Fibroblast of the aortic adventitia (primary cell): Measurements from ENCODE around the gene HNMT. TPM values are rescaled to one million over a fixed set of nuclear protein-coding genes. Genes with fewer than 3 reads are reported as not detected.

Experiments
- DNase-seq: peaks from one replicate; pipeline ENCODE4 v3.0.0-alpha.2; 2010; ENCODE audit warnings: low read depth
- H3K4me3 ChIP-seq: 2 replicates; pipeline ENCODE4 v1.5.1; 2011; ENCODE audit warnings: low read depth, mild to moderate bottlenecking, control low read depth, low read length, moderate library complexity
- total RNA-seq: library from RNA; depleted of rRNA; stranded (reverse); fragments of >200 nt; gene quantifications from 2 replicates; pipeline ENCODE4 v1.2.3, GENCODE V29; 2012; ENCODE audit warnings: low replicate concordance
- TF ChIP-seq, protein P1 (sequence below): IDR thresholded peaks from 2 replicates; pipeline ENCODE4 v1.5.1; 2011; ENCODE audit warnings: mild to moderate bottlenecking, low read length, control low read depth, inconsistent platforms; ENCODE audit not compliant: insufficient read depth

HNMT gene
- total RNA-seq, 1 donor = 32.2 TPM

DNA sequence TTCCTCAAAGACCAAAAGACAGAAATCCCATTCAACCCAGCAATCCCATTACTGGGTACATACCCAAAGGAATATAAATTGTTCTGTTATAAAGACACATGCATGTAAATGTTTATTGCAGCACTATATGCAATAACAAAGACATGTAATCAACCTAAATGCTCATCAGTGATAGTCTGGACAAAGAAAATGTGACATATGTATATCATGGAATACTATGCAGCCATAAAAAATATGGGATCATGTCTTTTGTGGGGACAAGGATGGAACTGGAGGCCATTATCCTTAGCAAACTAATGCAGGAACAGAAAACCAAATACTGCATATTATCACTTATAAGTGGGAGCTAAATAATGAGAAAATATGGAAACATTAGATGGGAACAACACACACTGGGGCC, 2.7 kb upstream of the HNMT start:
- TF ChIP-seq, protein P1, sequence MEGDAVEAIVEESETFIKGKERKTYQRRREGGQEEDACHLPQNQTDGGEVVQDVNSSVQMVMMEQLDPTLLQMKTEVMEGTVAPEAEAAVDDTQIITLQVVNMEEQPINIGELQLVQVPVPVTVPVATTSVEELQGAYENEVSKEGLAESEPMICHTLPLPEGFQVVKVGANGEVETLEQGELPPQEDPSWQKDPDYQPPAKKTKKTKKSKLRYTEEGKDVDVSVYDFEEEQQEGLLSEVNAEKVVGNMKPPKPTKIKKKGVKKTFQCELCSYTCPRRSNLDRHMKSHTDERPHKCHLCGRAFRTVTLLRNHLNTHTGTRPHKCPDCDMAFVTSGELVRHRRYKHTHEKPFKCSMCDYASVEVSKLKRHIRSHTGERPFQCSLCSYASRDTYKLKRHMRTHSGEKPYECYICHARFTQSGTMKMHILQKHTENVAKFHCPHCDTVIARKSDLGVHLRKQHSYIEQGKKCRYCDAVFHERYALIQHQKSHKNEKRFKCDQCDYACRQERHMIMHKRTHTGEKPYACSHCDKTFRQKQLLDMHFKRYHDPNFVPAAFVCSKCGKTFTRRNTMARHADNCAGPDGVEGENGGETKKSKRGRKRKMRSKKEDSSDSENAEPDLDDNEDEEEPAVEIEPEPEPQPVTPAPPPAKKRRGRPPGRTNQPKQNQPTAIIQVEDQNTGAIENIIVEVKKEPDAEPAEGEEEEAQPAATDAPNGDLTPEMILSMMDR = no peak
- H3K4me3 ChIP-seq = no peak overlapping the region
- DNase-seq = no peak

DNA sequence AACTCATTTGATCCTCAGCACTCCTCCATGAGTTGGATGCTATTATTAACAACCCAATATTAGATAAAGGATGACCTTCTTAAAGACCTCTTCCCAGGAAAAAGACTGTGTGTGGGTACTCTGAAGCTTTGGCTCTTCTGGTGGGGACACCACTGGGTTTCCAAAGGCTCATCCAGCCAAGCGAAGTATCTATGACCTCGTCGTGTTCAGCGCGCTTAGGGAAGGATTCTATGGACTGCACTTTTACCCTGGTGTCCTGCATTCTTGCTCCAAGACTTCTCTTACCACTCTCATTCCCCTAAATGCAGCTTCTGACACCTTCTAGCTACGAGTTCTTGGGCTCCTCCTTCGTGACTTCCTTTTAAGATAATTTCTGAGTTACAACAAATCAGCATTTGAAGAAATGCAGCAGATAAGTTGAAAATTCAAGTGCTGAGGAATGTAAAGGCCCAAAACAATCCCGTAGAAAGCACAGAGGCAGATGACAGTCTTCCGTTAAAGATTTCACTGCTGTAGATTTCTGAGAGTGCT, 673 bp upstream of the HNMT start:
- TF ChIP-seq, protein P1 = no peak
- DNase-seq = no peak
- H3K4me3 ChIP-seq = no peak overlapping the region

DNA sequence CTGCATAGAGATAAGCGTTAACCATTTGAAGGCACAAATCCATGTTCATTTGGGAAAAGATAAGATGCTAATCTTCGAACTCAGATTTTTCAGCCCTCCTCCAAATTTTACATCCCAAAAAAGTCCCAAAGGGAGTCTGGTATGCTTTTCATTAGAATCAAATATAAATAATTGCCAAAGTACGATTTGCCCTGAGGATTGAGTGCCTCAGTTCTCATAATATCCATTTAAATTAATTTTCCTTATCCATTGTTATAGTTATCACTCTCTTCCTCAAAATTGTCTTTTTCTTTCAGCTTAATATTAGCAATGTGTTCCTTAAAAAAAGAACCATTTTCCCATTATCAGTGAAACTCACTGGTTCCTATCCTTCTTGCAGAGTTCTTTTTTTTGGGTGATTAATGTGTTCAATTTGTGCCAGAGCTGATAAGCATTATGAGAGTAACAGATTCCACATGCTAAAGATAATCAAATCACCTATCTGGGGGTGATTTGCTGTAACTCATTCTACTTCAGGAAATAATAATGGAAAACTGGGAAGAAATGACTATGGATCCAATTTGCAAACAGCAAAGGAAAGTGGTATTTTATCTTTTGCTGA, 686 bp downstream of the HNMT start:
- TF ChIP-seq, protein P1 = no peak
- DNase-seq = peak; percentile 71
- H3K4me3 ChIP-seq = peak overlapping the region; percentile 62

DNA sequence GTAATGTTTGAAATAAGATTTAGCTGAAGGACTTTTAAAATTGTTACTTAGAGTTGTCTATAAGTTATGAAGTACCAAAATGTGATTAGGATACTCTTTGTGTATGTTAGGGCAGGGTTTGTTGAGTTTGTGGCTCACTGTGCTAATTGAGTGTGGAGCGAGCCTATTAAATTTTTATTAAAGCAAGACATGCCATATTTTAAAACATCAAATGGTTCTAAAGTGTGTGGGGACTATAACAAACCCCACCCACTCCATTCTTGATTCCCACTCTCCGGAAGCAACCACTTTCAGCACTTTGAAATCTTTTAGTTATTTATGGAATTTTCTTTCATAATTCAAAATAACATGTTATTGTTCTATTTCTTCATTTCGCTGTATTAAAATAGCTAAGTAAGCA, 1.8 kb downstream of the HNMT start:
- H3K4me3 ChIP-seq = no peak overlapping the region
- DNase-seq = no peak
- TF ChIP-seq, protein P1 = no peak

DNA sequence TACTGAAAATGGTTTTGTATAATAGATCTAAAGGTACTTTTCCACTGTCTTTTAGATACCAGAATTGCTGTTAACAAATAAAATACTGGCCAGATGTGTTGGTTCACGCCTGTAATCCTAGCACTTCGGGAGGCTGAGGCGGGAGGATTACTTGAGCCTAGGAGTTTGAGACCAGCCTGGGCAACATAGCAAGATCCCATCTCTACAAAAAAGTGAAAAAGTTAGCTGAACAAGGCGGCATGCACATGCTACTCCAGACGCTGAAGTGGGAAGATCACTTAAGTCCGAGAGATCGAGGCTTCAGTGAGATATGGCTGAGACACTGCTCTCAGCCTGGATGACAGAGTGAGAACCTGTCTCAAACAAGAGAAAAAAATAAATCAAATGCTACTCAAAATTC, 2.8 kb downstream of the HNMT start:
- no peak for DNase-seq
- TF ChIP-seq, protein P1 = no peak
- no peak overlapping the region for H3K4me3 ChIP-seq

DNA sequence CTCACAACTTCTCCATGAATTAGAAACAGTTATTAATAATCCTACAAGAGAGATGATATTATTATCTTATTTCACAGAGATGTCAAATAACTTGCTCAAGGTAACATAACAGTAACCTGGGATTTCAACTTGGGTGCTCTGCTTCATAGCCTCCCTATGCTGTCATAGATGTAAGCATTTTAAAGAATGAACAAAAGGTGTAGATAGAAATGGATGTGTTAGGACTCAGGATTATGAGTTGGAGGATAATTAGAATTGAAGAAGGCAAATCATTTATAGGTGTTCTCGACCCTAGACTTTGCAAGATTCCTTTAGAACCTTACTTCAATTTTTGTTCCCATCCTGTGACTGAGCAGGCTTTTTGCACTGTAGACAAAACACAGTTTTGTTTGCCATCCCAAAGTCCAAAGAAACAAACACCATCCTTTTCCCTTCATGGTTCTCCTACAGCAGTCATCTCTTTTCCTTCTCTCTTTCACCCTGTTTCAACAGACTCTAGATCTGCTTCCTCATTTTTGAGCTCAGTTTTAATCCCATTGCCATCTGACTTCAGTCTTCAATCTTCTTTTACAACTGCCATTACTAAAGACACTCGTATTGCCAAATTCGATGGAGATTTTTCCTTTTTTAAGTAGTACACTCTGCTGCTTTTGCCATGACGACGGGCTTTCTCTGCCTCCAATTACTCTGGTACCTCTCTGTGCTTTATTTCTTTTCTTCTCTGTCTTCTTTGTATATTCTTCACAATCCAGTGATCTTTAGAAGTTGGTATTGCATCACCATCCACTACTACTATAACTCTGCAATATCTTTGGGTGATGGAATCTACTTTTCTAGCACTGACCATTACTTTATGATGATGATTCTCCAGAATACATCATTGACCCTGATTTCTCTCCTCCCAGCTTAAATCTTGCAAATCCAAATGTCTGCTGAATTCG, 4.5 kb downstream of the HNMT start:
- DNase-seq = no peak
- no peak overlapping the region for H3K4me3 ChIP-seq
- TF ChIP-seq, protein P1 = no peak
